GM19238 (cell line): ENCODE results near the gene ACY1.

Experiments
- DNase-seq: peaks from one replicate; pipeline ENCODE4 v3.0.0; 2011; ENCODE audit warnings: low spot score; ENCODE audit not compliant: insufficient read length

The ACY1 gene

GRCh38 chr3:51982838-51983577 is at the start of gene ACY1:
Gene ACY1 (plus strand): TSS chr3:51983535. CDS start chr3:51984065, 530 bp downstream.
- peak; percentile 95 for DNase-seq

DNA sequence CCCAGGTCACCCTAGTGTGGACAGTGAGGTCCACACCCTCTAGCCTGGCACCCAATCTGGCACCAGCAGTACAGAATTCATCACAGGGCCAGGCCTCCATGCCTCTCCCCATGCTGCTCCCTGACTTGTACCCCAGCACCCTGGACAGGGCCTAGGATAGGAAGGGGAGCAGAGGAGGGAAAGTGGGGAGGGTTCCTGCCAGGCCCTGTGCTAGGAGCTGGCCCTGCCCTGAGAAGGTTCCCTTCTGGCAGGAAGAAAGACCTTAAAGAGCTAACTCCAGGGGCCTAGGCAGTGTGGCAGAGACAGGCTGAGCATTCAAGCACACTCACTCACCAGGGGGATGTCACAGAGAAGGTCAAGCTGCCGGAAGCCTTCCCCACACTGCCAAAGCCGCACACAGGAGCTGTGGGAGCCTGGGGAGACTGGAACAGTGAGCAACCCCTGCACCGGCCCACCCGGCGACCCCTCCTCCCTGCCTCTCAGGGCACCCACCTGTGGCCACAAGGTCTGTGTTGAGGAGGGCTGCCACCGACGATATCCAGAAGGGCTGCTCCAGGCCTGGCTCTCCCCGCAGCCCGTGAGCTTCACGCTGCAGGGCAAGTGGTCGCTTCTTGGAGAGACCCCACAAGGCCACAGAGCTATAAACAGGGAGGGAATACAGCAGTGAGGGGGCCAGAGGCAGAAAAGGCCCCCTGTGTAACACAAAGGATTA is 49.0 kb upstream of the ACY1 start:
- DNase-seq: no peak

GRCh38 chr3:51934991-51935885 is 48.1 kb upstream of the ACY1 start:
- DNase-seq: no peak

- no peak for DNase-seq
These were observed 47.2 kb upstream of the ACY1 start for GRCh38 chr3:51935886-51936755.

GRCh38 chr3:51937014-51937413 is 46.3 kb upstream of the ACY1 start:
- DNase-seq: no peak

GRCh38 chr3:51937611-51938450 is 45.5 kb upstream of the ACY1 start:
- DNase-seq: no peak

- no peak for DNase-seq
These were observed 44.4 kb upstream of the ACY1 start for GRCh38 chr3:51938780-51939425.

GRCh38 chr3:51940648-51941462 is 42.5 kb upstream of the ACY1 start:
- no peak for DNase-seq

DNA sequence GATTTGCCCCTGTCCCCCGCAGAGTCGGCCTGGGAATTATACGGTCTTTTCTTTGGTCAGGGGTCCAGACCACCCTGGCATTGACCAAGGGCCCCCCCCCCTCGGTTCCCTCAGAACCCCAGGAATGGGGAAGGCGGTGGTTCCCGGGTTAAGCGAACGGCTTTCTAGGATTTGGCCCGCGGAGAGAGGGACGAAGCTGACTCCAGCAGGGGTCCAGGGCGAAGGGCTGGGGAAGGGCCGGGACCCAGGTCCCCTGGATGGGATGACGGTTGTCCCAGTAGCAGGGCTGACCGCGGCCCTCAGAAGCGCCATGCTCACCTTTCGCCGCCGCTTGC is 41.9 kb upstream of the ACY1 start:
- no peak for DNase-seq

DNA sequence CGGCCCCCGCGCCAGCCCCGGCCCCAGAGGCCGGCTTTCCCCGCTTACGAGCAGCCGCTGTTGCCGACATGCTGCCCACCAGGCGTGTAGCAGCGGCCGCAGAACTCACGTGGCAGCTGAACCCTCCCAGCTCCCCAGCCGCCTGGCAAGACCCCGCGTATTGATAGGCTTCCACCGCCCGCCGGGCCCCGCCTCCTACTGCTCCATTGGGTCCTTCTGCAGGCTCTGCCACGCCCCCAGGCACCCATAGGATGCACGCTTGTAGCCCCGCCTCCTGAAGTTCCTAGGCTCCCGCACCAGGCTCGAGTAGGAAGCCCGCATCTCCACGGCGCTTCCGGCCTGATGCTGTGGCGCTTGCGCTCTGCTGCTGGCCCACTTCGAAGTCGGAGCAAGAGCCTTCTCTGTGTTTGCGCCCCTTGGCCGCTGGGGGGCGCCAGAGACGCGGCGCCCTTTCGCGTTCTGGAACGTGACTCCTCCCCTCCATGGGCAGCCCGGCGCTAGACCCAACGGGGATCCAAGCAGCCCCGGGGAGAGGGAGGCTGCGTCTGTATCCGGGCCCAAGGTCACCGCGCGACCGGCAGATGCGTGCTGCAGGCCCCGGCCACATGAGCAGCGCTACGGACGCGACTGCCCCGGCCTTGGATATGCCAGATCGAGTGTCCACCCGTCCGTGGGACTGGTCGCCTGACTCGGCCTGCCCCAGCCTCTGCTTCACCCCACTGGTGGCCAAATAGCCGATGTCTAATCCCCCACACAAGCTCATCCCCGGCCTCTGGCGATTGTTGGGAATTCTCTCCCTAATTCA is 41.3 kb upstream of the ACY1 start, which contains the start of the genes PARP3 and RRP9:
Gene PARP3 (plus strand): TSS at position 566 of the 805 bp plus-strand sequence. CDS start 993 bp downstream, outside the sequence.
Gene RRP9 (minus strand): TSS at position 107 of the 805 bp plus-strand sequence. CDS start 37 bp downstream, at position 70.
- peak; percentile 99 for DNase-seq

DNA sequence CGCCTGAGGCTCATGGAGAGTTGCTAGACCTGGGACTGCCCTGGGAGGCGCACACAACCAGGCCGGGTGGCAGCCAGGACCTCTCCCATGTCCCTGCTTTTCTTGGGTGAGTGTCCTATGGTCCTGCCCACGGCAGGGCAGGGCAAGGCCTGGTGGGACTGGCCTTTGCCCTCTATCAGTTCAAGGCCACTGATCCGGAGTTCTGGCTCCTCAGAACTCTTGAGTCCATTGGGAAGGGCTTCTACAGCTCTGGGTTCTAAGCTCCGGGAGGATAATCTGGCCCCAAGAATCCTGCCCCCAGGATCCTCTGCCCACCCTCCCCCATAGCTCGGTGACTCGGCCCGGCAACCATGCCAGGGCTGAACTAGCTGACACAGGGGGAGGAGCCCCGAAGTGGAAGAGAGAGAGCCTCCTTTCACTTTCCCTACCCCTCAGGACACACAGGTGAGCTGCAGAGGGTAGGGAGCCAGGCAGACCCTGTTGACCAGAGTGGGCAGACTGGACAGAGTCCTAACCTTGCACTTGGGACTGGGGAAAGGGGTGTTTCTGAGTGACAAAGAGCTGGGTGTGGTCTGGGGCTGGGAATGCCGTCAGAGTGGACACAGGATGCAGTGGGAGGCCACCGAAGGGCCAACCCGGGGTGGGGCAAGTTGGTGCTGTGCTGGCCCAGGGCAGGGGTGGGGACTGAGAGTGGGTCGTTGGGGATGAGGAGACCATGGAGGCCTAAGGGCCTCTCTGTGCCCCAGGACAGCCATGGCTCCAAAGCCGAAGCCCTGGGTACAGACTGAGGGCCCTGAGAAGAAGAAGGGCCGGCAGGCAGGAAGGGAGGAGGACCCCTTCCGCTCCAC is 40.5 kb upstream of the ACY1 start:
- peak; percentile 89 for DNase-seq

GRCh38 chr3:51943451-51944391 is 39.6 kb upstream of the ACY1 start:
- DNase-seq: no peak

DNA sequence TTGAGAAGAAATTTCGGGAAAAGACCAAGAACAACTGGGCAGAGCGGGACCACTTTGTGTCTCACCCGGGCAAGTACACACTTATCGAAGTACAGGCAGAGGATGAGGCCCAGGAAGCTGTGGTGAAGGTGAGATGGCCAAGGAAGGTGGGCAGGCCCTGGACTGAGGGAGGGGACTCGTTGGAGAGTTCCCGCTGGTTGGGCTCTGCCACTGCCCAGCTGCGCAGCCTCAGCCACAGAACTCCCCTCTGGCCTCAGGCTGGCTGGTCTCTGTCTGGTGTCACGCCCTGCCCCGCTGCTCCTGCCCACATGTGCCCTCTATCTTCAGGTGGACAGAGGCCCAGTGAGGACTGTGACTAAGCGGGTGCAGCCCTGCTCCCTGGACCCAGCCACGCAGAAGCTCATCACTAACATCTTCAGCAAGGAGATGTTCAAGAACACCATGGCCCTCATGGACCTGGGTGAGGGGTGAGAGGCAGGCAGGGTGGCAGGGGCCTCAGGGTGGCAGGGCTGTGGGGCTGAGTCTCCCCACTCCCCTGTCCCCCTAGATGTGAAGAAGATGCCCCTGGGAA is 38.8 kb upstream of the ACY1 start:
- DNase-seq: no peak

- DNase-seq: no peak
These were observed 38.1 kb upstream of the ACY1 start for GRCh38 chr3:51945031-51945840.
